HG03280 (cell line): ENCODE data around the gene PGGHG.
"Not testable (repeated sequence)": the region's sequence is repeated elsewhere in the genome, so short reads cannot be mapped to it uniquely, and the experiment has no call there.

ENCODE experiments used
- ATAC-seq: cut with Tn5 transposase; IDR thresholded peaks from one replicate; pipeline ENCODE4 v1.9.1; 2021; ENCODE audit warnings: mild to moderate bottlenecking, moderate library complexity; ENCODE audit not compliant: unreplicated experiment

PGGHG gene

GRCh38 chr11:296171-297050, 7.5 kb downstream of the PGGHG start:
- no peak for ATAC-seq

DNA sequence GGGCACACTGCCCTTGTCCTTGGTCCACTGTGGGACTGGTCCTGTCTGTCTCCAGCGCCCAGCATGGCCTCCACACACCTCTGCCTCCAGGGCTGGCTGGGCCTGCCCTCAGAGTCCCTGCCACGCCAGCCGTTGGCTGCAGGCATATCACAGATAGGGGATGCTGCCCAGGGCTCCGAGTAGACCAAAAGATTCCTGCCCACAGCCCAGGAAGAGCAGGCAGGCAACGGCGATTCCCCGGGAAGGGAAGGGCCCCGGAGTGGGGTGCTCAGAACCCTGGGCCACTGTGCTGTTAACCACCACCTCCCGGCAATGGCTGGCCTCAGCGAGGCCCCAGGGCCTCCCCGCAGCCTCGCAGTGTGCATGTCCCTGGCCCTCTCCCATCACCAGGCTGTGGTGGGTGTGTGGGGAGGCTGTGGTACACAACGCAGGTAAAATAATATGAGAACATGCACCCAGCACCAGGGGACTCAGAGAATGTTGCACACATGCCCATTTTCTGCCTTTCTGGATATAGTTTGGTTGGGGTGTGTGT, 8.2 kb downstream of the PGGHG start:
- ATAC-seq: no peak

- no peak for ATAC-seq
Observed at GRCh38 chr11:297586-298405, 8.9 kb downstream of the PGGHG start.

DNA sequence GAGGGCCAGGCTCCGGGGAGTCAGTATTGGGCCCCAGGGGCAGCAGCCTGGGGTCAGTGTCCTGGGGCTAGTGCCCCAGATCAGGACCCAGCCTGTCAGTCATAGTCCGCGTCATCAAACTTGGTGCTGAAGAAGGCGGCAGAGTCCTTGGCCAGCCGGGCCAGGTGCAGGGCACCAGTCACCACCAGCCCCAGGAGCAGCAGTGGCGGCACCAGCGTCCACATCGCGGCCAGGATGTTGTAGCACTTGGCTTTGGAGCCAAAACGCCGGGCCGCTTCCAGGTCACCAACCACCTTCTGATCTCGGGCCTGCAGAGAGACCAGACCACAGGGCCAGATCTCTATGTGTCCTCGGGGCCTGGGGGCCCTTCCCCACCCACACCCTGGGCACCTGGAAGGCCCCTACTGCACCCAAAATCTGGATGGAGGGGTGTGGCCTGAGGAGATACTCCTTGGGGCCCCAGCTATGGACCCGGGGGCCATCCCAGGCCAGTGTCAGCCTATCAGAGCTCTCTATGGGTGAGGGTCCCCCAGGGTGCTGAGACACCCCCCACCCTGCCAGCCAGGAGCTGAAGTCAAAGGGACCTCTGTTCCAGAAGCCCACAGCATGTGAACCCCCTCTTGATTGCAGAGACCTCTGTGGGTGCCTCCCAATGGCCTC, 9.6 kb downstream of the PGGHG start:
- no peak for ATAC-seq

- no peak for ATAC-seq
Observed at GRCh38 chr11:299081-299891, 10.4 kb downstream of the PGGHG start, which contains the start of gene IFITM5. TSS of gene IFITM5 (minus strand) at chr11:299526. CDS start at chr11:299490, 36 bp downstream.

- no peak for ATAC-seq
Observed at GRCh38 chr11:299951-300735, 11.2 kb downstream of the PGGHG start.

DNA sequence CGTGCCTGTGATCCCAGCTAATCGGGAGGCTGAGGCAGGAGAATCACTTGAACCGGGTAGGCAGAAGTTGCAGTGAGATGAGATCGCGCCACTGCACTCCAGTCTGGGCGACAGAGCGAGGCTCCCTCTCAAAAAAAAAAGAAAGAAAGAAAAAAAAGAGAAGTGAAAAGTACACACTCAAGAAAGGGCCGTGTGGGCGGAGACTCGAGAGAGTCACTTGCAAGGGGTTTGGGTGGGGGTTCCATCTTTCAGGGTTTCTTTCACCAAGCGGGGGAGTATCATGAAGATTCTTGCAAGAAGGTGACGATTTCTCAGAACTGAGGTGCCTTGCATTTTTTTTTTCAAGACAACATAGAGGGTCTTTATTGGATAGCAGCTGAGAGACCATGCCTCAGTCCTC, 14.4 kb downstream of the PGGHG start:
- ATAC-seq: no peak

DNA sequence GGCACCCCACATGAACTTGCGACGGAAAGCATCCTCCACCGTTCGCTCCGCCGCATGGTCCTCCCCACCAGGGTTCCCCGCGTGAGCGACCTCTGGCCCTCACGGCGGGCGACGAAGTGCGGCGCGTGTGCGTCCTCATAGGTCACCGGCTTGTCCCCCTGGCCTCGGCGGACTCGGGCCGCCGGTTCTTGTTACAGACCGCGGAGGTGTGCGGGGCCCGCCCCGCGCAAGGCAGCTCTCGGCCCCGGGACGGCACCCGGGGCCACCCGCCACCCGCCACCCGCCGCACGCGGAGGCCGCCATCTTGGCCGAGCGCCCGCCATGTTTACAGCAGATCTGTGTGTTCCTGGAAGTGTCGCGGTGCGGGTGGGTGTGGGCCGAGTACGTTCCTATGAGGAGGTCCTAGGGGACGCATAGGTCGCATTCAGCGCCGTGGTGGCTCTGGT, 15.2 kb downstream of the PGGHG start:
- no peak for ATAC-seq

DNA sequence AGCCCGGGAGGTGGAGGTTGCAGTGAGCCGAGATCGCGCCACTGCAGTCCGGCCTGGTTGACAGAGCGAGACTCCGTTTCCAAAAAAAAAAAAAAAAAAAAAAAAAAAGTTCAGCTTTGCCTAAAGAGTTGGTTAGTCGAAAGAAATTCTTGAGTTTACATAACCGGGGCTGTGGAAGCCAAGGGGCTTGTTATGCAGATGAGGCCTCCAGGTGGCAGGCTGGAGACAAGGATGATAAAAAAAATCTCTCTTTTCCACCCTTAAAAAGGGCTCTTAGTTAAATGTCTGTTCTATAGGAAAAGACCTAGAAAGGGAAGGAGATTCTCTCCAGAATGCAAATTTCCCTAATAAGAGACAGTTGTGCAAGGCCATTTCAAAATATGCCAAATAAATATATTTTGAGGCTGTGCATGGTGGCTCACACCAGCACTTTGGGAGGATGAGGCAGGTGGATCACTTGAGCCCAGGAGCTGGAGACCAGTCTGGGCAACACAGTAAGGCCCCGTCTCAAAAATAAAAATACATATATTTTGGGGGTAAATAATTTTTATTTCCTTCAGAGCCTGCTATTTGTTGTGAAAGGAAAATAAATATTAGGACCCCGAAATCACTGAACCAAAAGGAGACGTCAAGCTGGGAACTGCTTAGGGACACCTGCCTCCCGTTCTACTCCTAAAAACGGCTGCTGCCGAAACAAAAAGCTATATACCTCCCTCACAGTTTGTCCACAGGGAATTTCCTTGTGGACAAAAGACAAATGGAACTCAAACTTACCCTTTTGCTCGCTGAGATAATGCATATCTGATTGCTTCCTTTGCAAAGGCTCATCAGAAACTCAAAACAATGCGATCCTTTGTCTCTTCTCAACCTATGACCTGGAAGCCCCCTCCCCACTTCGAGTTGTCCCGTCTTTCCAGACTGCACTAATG, 16.3 kb downstream of the PGGHG start:
- ATAC-seq: no peak

GRCh38 chr11:305844-306211, 16.9 kb downstream of the PGGHG start:
- no peak for ATAC-seq

GRCh38 chr11:306645-307371, 17.9 kb downstream of the PGGHG start:
- ATAC-seq: no peak

DNA sequence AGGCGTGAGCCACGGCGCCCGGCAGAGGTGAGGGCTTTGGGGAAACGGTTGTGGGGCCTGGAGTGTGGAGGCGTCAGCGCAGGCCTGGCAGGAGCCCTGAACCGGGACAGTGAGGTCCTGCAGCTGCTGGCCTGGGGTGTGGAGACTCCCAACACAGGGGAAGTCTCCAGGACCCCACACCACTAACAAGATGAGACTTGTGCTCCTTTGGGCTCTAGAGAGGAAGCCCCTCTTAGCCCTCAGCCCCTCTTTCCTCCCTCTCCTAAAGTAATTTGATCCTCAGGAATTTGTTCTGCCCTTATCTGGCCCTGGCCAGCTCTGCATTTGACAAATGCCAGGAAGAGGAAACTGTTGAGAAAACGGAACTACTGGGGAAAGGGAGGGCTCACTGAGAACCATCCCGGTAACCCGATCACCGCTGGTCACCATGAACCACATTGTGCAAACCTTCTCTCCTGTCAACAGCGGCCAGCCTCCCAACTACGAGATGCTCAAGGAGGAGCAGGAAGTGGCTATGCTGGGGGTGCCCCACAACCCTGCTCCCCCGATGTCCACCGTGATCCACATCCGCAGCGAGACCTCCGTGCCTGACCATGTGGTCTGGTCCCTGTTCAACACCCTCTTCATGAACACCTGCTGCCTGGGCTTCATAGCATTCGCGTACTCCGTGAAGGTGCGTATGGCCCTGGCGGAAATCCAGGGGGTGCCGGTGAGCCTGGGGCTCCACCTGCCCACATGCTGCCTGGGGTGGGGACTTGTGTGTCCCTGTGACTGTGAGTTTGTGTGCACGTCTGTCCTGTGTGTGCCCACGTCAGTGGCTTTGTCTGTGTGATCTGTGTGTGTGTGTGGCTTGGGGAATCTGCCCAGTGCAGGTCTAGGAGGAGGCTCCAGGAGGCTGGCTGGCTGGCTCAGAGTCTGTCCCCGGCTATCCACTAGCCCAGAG, 19.1 kb downstream of the PGGHG start, which contains the start of gene IFITM2:
IFITM2 (plus strand) TSS at position 51 of the 943 bp plus-strand sequence; CDS start at position 428, 377 bp downstream.
- ATAC-seq: not testable (repeated sequence)

- ATAC-seq: not testable (repeated sequence)
Observed at GRCh38 chr11:308740-309665, 20.1 kb downstream of the PGGHG start.

DNA sequence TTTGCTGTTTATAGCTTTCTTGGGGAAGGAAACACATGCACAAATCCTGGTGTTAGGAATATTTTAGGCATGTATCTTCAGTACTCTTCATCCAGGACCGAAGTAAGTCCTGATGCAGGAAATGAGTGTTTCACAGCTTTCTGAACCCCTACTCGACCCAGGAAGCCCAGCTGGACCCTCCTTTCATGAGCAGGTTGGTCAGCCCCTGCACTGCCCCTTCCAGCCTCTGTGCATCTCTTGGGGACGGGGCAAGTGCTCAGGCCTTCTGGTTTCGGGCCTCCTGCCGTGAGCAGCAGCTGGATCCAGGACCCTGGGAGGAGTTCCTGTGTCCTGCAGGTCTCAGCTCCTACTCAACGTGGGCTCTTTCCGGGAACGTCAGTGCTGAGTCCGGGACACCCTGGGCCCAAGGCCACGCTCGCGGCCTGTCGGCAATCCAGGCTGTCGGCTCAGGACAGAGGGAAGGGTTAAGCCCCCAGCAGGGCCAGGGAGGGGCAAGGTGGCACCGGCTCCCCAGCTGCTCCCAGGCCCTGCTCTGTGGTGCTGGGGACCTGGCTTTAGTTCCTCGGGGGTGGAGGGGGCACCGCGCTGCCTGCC, 21.1 kb downstream of the PGGHG start:
- not testable (repeated sequence) for ATAC-seq
